Activated CD4-positive, alpha-beta T cell treated with anti-CD3 and anti-CD28 coated beads, Interleukin-2, amount 50 U/mL, for 4 hours (primary cell): ENCODE results near the gene RFC2.

ENCODE experiments used
- DNase-seq, 2 experiments: peaks; one replicate each; pipeline ENCODE4 v3.0.0-alpha.2; 2020

RFC2 gene

GRCh38 chr7:74185636-74186035 is 68.6 kb downstream of the RFC2 start:
- DNase-seq: no peak

GRCh38 chr7:74185016-74185415 is 69.2 kb downstream of the RFC2 start:
- no peak for DNase-seq

GRCh38 chr7:74183653-74184450 is 70.3 kb downstream of the RFC2 start:
- DNase-seq: no peak

- DNase-seq: no peak
Measured at GRCh38 chr7:74183142-74183541, 71.1 kb downstream of the RFC2 start.

- no peak for DNase-seq
Measured at GRCh38 chr7:74182453-74183090, 71.6 kb downstream of the RFC2 start.

- DNase-seq: no peak
Measured at GRCh38 chr7:74181821-74182220, 72.4 kb downstream of the RFC2 start.
